OCI-LY1 (cell line): Measurements from ENCODE around the gene PAX4.

Experiments used
- CTCF ChIP-seq: fragments of 200-600 bp; sonication (generic), shearing (Covaris generic); IDR thresholded peaks from 2 replicates; pipeline ENCODE4 v1.5.1; 2017; ENCODE audit warnings: mild to moderate bottlenecking, antibody characterized with exemption, low read length, moderate library complexity, mixed read lengths
- EZH2 ChIP-seq: fragments of 200-600 bp; sonication (generic), shearing (Covaris generic); IDR thresholded peaks from 2 replicates; pipeline ENCODE4 v1.8.0; 2017; ENCODE audit warnings: borderline replicate concordance, mixed run types, mild to moderate bottlenecking, antibody characterized with exemption, low read length, moderate library complexity, mixed read lengths

- TF ChIP-seq CTCF (no peak), EZH2 (no peak)
Measured at GRCh38 chr7:127600885-127601284, 17.1 kb downstream of the PAX4 start.
